ENCODE measurements around the gene PDLIM1. TPM values are rescaled to one million over a fixed set of nuclear protein-coding genes. Genes with fewer than 3 reads are reported as not detected.

PDLIM1 gene
- total and polyA plus RNA-seq, 9 of the 15 experiments (the other 6 are each of a cell fraction or from before 2014, with no cell fraction given) = 19.8 to 164 (median 39.1) TPM

GRCh38 chr10:95289003-95289920, 1.5 kb downstream of the PDLIM1 start (continued):
- no peak for TF ChIP-seq TCF3 (CRISPR knock-in tag; IDR thresholded peaks at IDR 0.05)
- TF ChIP-seq NELFE (IDR thresholded peaks at IDR 0.05; ENCODE audit: insufficient read depth, insufficient read length) = no peak
- TF ChIP-seq FOSL1 (tag; conservative IDR thresholded peaks at IDR 0.05) = no peak
- TF ChIP-seq RBM39 (optimal IDR thresholded peaks at IDR 0.05; ENCODE audit: low read depth, low read length) = no peak
- no peak for TF ChIP-seq CAMTA2 (CRISPR knock-in tag; conservative IDR thresholded peaks at IDR 0.05)
- TF ChIP-seq ARID1B (IDR thresholded peaks at IDR 0.05) = no peak
- no peak for TF ChIP-seq SNIP1 (IDR thresholded peaks at IDR 0.05; ENCODE audit: low read depth)
- TF ChIP-seq BHLHE40 (IDR thresholded peaks at IDR 0.05; ENCODE audit: low read length) = no peak
- no peak for TF ChIP-seq ARID3A (IDR thresholded peaks at IDR 0.05; ENCODE audit: borderline replicate concordance, low read depth, low read length)
- TF ChIP-seq ZNF695 (CRISPR knock-in tag; IDR thresholded peaks at IDR 0.05) = no peak
- no peak for TF ChIP-seq TCF15 (CRISPR knock-in tag; IDR thresholded peaks at IDR 0.05)
- TF ChIP-seq CBX2 (IDR thresholded peaks at IDR 0.05; ENCODE audit: insufficient read depth, low read length, poor library complexity, severe bottlenecking) = no peak
- TF ChIP-seq SMARCC2 (IDR thresholded peaks at IDR 0.05; ENCODE audit: low read depth) = no peak
- no peak for TF ChIP-seq CC2D1A (IDR thresholded peaks at IDR 0.05)
- TF ChIP-seq MECOM (CRISPR knock-in tag; IDR thresholded peaks at IDR 0.05) = no peak
- no peak for TF ChIP-seq KLF1 (tag; IDR thresholded peaks at IDR 0.05)
- TF ChIP-seq DACH1 (IDR thresholded peaks at IDR 0.05; ENCODE audit: partially characterized antibody) = no peak
- TF ChIP-seq TCF7 (IDR thresholded peaks at IDR 0.05; ENCODE audit: borderline replicate concordance) = no peak
- TF ChIP-seq ZBTB43 (CRISPR knock-in tag; IDR thresholded peaks at IDR 0.05) = no peak
- TF ChIP-seq MEIS2 (IDR thresholded peaks at IDR 0.05; ENCODE audit: partially characterized antibody) = peak; percentile 32
- no peak for TF ChIP-seq PREB (CRISPR knock-in tag; IDR thresholded peaks at IDR 0.05)
- no peak for TF ChIP-seq ZNF699 (CRISPR knock-in tag; IDR thresholded peaks at IDR 0.05; ENCODE audit: insufficient replicate concordance)
- TF ChIP-seq ZNF3 (CRISPR knock-in tag; IDR thresholded peaks at IDR 0.05) = no peak
- TF ChIP-seq TAF9B (IDR thresholded peaks at IDR 0.05; ENCODE audit: partially characterized antibody) = no peak
- no peak for TF ChIP-seq HNRNPUL1 (IDR thresholded peaks at IDR 0.05; ENCODE audit: low read length)

All from K562 (cell line).